GM12873 (cell line): ENCODE data around the gene SCUBE2.

Source experiments
- TF ChIP-seq, protein P1 (sequence below): IDR thresholded peaks from 2 replicates; pipeline ENCODE4 v1.5.1; 2012; ENCODE audit warnings: low read depth, mild to moderate bottlenecking, moderate library complexity, low read length, control low read depth; ENCODE audit not compliant: insufficient read depth; ENCODE audit errors: missing control alignments

Gene SCUBE2

DNA sequence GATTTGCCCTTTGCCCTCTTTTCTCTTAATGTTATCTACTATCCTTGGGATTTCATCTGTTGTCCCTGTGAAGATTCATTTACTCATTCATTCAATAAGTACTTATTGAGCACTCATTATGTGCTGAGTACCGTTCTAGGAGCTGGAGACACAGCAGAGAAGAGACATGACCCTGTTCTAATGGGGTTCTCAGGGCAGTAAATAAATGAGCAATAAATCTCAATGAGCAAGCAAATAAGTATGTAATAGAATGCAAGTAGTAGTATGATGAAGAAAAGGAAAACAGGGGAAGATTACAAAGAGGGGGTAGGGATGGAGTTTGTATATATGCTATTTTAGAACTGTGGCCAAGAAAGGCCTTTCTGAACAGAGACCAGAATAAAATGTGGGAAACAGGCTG, 53.4 kb downstream of the SCUBE2 start:
- TF ChIP-seq, protein P1, sequence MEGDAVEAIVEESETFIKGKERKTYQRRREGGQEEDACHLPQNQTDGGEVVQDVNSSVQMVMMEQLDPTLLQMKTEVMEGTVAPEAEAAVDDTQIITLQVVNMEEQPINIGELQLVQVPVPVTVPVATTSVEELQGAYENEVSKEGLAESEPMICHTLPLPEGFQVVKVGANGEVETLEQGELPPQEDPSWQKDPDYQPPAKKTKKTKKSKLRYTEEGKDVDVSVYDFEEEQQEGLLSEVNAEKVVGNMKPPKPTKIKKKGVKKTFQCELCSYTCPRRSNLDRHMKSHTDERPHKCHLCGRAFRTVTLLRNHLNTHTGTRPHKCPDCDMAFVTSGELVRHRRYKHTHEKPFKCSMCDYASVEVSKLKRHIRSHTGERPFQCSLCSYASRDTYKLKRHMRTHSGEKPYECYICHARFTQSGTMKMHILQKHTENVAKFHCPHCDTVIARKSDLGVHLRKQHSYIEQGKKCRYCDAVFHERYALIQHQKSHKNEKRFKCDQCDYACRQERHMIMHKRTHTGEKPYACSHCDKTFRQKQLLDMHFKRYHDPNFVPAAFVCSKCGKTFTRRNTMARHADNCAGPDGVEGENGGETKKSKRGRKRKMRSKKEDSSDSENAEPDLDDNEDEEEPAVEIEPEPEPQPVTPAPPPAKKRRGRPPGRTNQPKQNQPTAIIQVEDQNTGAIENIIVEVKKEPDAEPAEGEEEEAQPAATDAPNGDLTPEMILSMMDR: no peak

DNA sequence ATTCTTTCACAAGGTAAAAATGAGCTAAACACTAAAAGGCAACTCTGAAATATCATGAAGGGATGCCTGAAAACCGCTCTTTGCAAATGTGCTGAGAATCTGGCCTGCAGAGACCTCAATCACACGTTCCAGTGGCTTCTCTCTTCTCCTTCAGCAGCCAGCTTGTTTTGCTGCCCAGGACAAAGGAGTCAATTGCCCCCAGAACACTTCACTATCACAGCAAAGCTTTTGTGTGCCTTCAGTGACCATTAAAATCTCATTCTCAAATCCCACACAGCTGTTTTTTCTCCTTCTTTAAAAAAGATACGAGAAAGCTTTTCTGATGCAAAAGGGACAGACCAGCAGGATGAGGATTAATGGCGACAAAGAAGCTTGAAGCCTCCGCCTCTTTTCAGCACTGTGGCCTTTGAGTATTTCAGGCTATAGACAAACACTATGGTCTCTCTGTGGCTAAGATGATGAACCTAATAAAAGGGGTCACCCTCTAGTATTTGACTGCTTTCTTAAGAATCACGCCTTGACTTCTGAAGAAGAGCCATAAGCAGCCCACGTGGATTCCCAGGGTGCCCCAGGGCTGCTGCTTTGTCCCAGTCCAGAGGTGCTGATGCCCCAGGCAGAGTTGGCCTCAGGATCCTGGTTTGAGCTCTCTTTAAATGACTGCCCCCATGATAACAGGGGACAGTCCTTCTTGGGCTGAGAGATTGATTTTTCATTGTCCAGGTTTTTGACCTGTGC, 54.2 kb downstream of the SCUBE2 start:
- TF ChIP-seq, protein P1: no peak

DNA sequence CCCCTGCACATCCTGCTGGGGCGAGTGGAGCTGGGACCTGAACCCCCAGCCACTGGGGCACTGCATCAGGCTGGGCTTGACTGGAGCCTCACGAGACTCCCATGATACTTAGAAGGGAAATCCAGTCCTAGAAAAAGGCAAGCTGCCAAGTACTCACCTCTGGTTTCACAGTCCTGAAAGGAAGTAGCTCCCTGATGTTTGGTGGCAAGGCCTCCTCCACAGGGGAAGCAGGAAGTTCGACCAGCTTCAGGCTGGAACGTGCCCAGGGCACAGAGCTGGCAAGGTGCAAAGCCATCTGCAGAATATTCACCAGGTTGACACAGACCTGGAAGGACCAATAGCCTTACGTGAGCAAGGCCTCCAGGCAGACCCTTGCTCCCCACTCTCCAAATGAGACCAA, 60.8 kb downstream of the SCUBE2 start:
- TF ChIP-seq, protein P1: no peak

DNA sequence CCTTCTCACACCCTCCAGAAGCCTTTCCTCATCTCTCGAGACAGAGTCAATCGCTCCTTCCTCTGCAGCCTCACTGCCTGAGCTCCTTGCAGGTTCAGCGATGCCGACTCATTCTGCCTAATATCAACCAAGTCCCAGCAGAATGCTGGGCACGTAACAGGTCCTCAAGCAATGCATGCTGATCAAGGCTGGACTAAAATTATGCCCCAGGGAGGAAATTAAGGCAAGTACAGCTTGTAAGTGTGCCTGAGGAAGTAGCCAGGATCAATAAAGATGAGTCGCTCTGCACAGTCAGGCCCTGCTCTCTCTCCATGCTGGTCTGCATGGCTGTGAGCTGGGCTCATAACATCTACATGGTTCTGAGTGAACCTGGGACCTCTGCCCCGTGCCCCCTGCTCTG, 62.0 kb downstream of the SCUBE2 start:
- TF ChIP-seq, protein P1: no peak

DNA sequence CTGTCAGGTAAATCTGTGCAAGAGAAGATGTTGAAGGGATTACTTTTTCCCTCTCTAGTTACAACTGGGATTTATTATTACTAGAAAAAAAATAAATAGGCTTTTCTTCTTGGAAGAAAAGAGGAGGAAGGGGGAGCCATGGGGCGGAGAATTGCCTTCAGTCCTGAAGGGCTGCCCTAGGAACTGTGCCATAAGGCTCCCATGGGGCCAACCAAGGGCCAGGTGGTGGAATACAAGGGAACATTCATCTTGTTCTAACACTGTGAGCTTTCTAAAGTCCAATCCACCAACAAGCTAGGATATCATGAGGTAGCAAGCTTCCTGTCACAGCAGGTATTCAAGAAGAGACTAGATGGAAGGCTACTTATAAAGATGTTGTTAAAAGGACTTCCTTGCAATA, 62.8 kb downstream of the SCUBE2 start:
- TF ChIP-seq, protein P1: no peak

DNA sequence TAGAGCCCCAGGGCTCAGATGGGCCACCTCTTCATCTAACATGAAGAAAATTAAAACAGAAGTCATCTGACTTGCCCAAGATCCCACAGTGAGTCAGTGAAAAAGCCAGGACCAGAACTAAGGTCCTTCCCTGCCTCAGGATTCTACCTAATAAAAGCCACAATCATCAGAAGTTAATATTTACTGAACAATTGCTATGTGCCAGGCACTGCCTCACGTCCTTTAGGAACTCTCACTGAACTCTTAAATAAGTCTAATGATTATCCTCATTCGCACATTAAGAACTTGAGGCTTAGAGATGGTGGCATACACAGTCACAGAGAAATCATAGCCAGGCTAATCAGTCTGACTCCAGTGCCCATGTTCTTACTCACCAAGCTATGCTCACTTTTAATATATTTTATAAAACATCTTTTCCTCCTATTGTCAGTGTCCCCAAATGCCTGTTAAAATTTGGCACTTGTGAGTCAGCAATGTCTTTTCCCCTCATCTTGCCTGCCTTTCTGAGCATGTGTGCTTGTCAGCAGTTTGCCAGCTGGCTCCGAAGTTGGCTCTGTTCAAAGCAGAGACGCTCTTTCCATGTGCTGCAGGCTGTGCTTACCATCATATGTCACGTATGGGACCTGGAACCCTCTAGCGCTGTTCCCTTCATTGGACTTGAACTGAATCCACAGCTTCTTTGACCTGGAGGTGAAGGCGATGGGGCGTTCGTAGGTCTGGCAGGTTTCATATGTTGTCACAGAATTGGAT, 66.1 kb downstream of the SCUBE2 start:
- TF ChIP-seq, protein P1: no peak

DNA sequence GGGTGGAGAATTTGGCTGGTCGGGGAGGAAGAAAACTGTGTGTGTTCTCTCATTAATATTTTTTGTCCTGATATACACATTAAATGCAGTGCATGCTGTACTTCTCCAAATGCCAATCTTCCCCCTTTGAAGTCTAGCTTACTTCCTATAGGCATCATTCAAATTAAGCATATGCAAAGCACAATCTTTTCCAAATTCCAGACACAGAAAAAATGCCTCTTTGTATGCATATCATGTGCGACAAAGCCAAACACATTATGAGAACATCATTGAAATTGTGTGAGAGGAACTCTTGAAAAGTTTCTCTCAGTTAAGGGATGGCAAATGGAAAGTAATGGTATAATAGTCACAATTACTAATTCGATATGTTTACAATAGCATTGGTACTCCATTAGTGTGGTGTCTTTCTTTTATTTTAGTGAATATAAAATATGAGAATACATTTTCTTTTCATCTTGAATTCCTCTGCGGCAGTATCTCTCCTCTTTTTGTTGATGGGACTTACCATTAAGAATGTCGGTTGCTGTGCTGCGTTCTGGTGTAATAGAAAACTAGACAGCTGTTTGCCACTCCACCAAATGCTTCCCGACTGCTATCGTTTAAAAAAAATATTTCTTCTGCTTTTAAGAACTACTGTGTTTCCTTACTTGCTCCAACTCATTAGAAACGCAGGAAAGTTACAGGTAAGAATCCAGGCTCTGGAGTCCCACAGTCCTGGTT, 68.3 kb downstream of the SCUBE2 start:
- TF ChIP-seq, protein P1: no peak
